DND-41 (cell line): ENCODE data around the gene FDXR.

Source experiments
- ATAC-seq: fragments of 200-7000 bp; cut with Tn5 transposase; 3 replicates; pipeline ENCODE4 v1.9.1; 2021; ENCODE audit warnings: low read depth; ENCODE audit not compliant: insufficient read depth
- DNase-seq: peaks from one replicate; pipeline ENCODE4 v3.0.0-alpha.2; 2020
- H2AFZ ChIP-seq: 2 replicates; pipeline ENCODE4 v1.6.0; 2012; ENCODE audit warnings: low read depth, low read length
- H3K27ac ChIP-seq: 2 replicates; pipeline ENCODE4 v1.5.1; 2012; ENCODE audit warnings: low read length, inconsistent platforms
- H3K27me3 ChIP-seq: fragments of 200-600 bp; sonication (generic); 2 replicates; pipeline ENCODE4 v1.6.0; 2012; ENCODE audit warnings: low read length, mild to moderate bottlenecking, inconsistent platforms; ENCODE audit not compliant: insufficient read depth, poor library complexity
- H3K36me3 ChIP-seq: 2 replicates; pipeline ENCODE4 v1.5.1; 2012; ENCODE audit warnings: low read length, inconsistent platforms; ENCODE audit not compliant: insufficient read depth
- H3K4me1 ChIP-seq: 2 replicates; pipeline ENCODE4 v1.5.1; 2012; ENCODE audit warnings: mild to moderate bottlenecking, low read length; ENCODE audit not compliant: insufficient read depth
- H3K4me2 ChIP-seq: 2 replicates; pipeline ENCODE4 v1.6.0; 2012; ENCODE audit warnings: mild to moderate bottlenecking, moderate library complexity, low read length, inconsistent platforms; ENCODE audit not compliant: insufficient read depth
- H3K4me3 ChIP-seq, 2 experiments: fragments of 200-600 bp in 1 of 2; shearing (Covaris generic) in 1 of 2; 2 replicates each; pipeline ENCODE4 v1.5.1; 2012 to 2016; ENCODE audit warnings: inconsistent platforms in 2 of 2, low read length in 2 of 2, mild to moderate bottlenecking in 2 of 2, low read depth in 1 of 2, moderate library complexity in 1 of 2
- H3K79me2 ChIP-seq: 2 replicates; pipeline ENCODE4 v1.6.0; 2012; ENCODE audit warnings: low read length, inconsistent platforms; ENCODE audit not compliant: insufficient read depth
- H3K9ac ChIP-seq: 2 replicates; pipeline ENCODE4 v1.6.0; 2012; ENCODE audit warnings: low read depth, mild to moderate bottlenecking, inconsistent platforms, low read length, moderate library complexity
- H3K9me3 ChIP-seq: 2 replicates; pipeline ENCODE4 v1.5.1; 2012; ENCODE audit warnings: low read length, moderate library complexity, mild to moderate bottlenecking, inconsistent platforms; ENCODE audit not compliant: insufficient read depth, severe bottlenecking
- H4K20me1 ChIP-seq: 2 replicates; pipeline ENCODE4 v1.6.0; 2012; ENCODE audit warnings: low read length; ENCODE audit not compliant: insufficient read depth
- EZH2 ChIP-seq: IDR thresholded peaks from 3 replicates; pipeline ENCODE4 v1.6.1; 2012; ENCODE audit warnings: borderline replicate concordance, low read depth, mild to moderate bottlenecking, moderate library complexity, low read length, inconsistent platforms; ENCODE audit not compliant: severe bottlenecking
- TF ChIP-seq, protein P1 (sequence below): IDR thresholded peaks from 2 replicates; pipeline ENCODE4 v1.5.1; 2012; ENCODE audit warnings: borderline replicate concordance, low read length, moderate library complexity, mild to moderate bottlenecking; ENCODE audit not compliant: poor library complexity, severe bottlenecking; ENCODE audit errors: extremely low read depth

FDXR gene

DNA sequence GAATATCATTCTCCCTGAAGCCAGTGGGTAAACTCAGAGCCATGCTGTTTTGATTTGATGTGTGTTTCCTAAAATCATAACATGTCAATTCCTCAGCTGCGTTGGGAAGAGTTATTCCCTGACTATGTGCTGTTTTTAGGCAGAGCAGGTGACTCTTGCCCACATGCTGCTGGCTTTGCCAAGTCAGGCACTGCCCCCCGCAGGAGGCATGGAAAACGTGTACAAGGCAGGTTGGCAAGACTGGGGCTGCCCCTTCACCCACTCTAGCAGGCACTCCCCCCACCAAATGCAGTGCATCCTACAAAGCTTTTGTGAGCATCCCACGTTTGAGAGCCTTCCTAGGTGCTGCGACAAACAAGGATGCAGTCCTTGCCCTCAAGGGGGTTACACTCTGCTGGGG, 58.3 kb downstream of the FDXR start:
- Histone ChIP-seq H3K36me3 (peaks cover 17% of the 10 kb centered on the region), H3K27me3 (no peaks in the 10 kb centered on the region), H3K9me3 (no peaks in the 10 kb centered on the region), H3K9ac (no peak overlapping the region), H3K27ac (no peak overlapping the region), H4K20me1 (peaks cover 2% of the 10 kb centered on the region; the same call in 1 of the 2 replicates), H3K4me1 (no peaks in the 10 kb centered on the region), H2AFZ (no peak overlapping the region), H3K79me2 (no peaks in the 10 kb centered on the region), H3K4me2 (no peak overlapping the region), H3K4me3 (no peak overlapping the region)
- no peak for TF ChIP-seq EZH2
- TF ChIP-seq, protein P1, sequence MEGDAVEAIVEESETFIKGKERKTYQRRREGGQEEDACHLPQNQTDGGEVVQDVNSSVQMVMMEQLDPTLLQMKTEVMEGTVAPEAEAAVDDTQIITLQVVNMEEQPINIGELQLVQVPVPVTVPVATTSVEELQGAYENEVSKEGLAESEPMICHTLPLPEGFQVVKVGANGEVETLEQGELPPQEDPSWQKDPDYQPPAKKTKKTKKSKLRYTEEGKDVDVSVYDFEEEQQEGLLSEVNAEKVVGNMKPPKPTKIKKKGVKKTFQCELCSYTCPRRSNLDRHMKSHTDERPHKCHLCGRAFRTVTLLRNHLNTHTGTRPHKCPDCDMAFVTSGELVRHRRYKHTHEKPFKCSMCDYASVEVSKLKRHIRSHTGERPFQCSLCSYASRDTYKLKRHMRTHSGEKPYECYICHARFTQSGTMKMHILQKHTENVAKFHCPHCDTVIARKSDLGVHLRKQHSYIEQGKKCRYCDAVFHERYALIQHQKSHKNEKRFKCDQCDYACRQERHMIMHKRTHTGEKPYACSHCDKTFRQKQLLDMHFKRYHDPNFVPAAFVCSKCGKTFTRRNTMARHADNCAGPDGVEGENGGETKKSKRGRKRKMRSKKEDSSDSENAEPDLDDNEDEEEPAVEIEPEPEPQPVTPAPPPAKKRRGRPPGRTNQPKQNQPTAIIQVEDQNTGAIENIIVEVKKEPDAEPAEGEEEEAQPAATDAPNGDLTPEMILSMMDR: peak; percentile 59
- DNase-seq (peak; percentile 24), ATAC-seq (peak; percentile 58; the same call in 2 of the 3 replicates)
